ENCODE data around the gene ASMT. TPM values are rescaled to one million over a fixed set of nuclear protein-coding genes. Genes with fewer than 3 reads are reported as not detected.

The ASMT gene
- not detected for polyA plus RNA-seq (2012; ENCODE audit: insufficient read length, low read depth)

GRCh38 chrX:1614927-1615326 lies at the start of gene ASMT:
ASMT (plus strand) TSS chrX:1615059; CDS start chrX:1615200, 141 bp downstream.
- TF ChIP-seq POLR2AphosphoS5 (IDR thresholded peaks at IDR 0.05; ENCODE audit: low read depth, low read length) (no peak), REST (IDR thresholded peaks at IDR 0.05; ENCODE audit: insufficient read depth in 1 of 2, low read depth in 2 of 2, low read length in 2 of 2) (no peak), TAF1 (IDR thresholded peaks at IDR 0.05; ENCODE audit: borderline replicate concordance, insufficient read depth, low read length) (no peak), SIN3A (IDR thresholded peaks at IDR 0.05; ENCODE audit: borderline replicate concordance, insufficient read depth, low read length) (no peak), FOXP2 (optimal IDR thresholded peaks at IDR 0.05; ENCODE audit: borderline replicate concordance, extremely low read depth, extremely low read length, insufficient read depth) (no peak)

GRCh38 chrX:1576201-1576992 lies 38.5 kb upstream of the ASMT start:
- TF ChIP-seq SIN3A (IDR thresholded peaks at IDR 0.05; ENCODE audit: borderline replicate concordance, insufficient read depth, low read length) (no peak), REST (IDR thresholded peaks at IDR 0.05; ENCODE audit: insufficient read depth in 1 of 2, low read depth in 2 of 2, low read length in 2 of 2) (no peak)

- TF ChIP-seq REST (IDR thresholded peaks at IDR 0.05; ENCODE audit: insufficient read depth in 1 of 2, low read depth in 2 of 2, low read length in 2 of 2), result no peak
- TF ChIP-seq TAF1 (IDR thresholded peaks at IDR 0.05; ENCODE audit: borderline replicate concordance, insufficient read depth, low read length), result no peak
- TF ChIP-seq POLR2AphosphoS5 (IDR thresholded peaks at IDR 0.05; ENCODE audit: low read depth, low read length), result no peak
- TF ChIP-seq SIN3A (IDR thresholded peaks at IDR 0.05; ENCODE audit: borderline replicate concordance, insufficient read depth, low read length), result no peak
- TF ChIP-seq FOXP2 (optimal IDR thresholded peaks at IDR 0.05; ENCODE audit: borderline replicate concordance, extremely low read depth, extremely low read length, insufficient read depth), result no peak
Observed at GRCh38 chrX:1577845-1578244, 37.0 kb upstream of the ASMT start.

GRCh38 chrX:1578511-1579173 lies 36.2 kb upstream of the ASMT start:
- TF ChIP-seq TAF1 (IDR thresholded peaks at IDR 0.05; ENCODE audit: borderline replicate concordance, insufficient read depth, low read length) (no peak), REST (IDR thresholded peaks at IDR 0.05; ENCODE audit: insufficient read depth in 1 of 2, low read depth in 2 of 2, low read length in 2 of 2) (no peak), POLR2AphosphoS5 (IDR thresholded peaks at IDR 0.05; ENCODE audit: low read depth, low read length) (no peak), SIN3A (IDR thresholded peaks at IDR 0.05; ENCODE audit: borderline replicate concordance, insufficient read depth, low read length) (no peak), FOXP2 (optimal IDR thresholded peaks at IDR 0.05; ENCODE audit: borderline replicate concordance, extremely low read depth, extremely low read length, insufficient read depth) (no peak)
